HEK293 (cell line): Measurements from ENCODE around the gene RBMS3.

Source experiments
- KLF16 ChIP-seq: fragments of 450-650 bp; formaldehyde crosslinking; IDR thresholded peaks from 2 replicates; pipeline ENCODE4 v1.5.1; 2017; ENCODE audit warnings: missing biosample characterization, missing genetic modification characterization
- SP7 ChIP-seq: fragments of 450-650 bp; formaldehyde crosslinking; IDR thresholded peaks from 2 replicates; pipeline ENCODE4 v1.5.1; 2016; ENCODE audit warnings: missing biosample characterization, missing genetic modification characterization
- TCF7L2 ChIP-seq: IDR thresholded peaks from 2 replicates; pipeline ENCODE4 v1.6.1; 2011; ENCODE audit warnings: low read depth, mild to moderate bottlenecking, inconsistent platforms, low read length, moderate library complexity, borderline replicate concordance
- ZNF561 ChIP-seq: fragments of 450-650 bp; IDR thresholded peaks from 2 replicates; pipeline ENCODE4 v1.5.1; 2018; ENCODE audit warnings: missing biosample characterization, missing genetic modification characterization, borderline replicate concordance
- TF ChIP-seq, protein P1 (sequence below): fragments of 450-650 bp; formaldehyde crosslinking; IDR thresholded peaks from 2 replicates; pipeline ENCODE4 v1.5.1; 2016; ENCODE audit warnings: missing biosample characterization, missing genetic modification characterization
- TF ChIP-seq, protein P2 (sequence below): fragments of 450-650 bp; formaldehyde crosslinking; IDR thresholded peaks from 2 replicates; pipeline ENCODE4 v1.5.1; 2016; ENCODE audit warnings: missing biosample characterization, missing genetic modification characterization
- TF ChIP-seq, protein P3 (sequence below): fragments of 450-650 bp; formaldehyde crosslinking; IDR thresholded peaks from 2 replicates; pipeline ENCODE4 v1.5.1; 2016; ENCODE audit warnings: missing biosample characterization, missing genetic modification characterization

DNA sequence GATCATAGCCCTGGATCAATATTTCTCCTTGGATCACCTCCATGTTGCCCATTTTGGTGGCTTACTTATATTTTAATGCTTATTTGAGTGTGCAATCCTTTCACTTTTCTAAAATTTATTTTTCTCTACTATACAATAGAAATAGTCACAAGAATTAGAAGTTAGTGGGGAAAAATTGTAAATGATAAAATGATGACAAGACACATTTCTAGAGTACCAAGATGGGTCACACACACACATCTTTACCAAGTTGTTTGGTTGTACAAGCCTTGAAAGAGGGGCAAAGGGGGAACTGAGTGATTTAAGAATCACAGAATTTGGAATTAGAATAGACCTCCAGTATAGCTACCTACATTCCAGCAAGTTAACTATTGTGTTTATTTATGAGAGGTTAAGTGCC lies 545.8 kb downstream of the RBMS3 start:
- TF ChIP-seq ZNF561 (tag by site-specific recombination) (no peak), KLF16 (tag by site-specific recombination) (no peak), SP7 (tag by site-specific recombination) (no peak), TCF7L2 (no peak)
- TF ChIP-seq, protein P1, sequence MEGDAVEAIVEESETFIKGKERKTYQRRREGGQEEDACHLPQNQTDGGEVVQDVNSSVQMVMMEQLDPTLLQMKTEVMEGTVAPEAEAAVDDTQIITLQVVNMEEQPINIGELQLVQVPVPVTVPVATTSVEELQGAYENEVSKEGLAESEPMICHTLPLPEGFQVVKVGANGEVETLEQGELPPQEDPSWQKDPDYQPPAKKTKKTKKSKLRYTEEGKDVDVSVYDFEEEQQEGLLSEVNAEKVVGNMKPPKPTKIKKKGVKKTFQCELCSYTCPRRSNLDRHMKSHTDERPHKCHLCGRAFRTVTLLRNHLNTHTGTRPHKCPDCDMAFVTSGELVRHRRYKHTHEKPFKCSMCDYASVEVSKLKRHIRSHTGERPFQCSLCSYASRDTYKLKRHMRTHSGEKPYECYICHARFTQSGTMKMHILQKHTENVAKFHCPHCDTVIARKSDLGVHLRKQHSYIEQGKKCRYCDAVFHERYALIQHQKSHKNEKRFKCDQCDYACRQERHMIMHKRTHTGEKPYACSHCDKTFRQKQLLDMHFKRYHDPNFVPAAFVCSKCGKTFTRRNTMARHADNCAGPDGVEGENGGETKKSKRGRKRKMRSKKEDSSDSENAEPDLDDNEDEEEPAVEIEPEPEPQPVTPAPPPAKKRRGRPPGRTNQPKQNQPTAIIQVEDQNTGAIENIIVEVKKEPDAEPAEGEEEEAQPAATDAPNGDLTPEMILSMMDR (tag by site-specific recombination) = no peak
- TF ChIP-seq, protein P2, sequence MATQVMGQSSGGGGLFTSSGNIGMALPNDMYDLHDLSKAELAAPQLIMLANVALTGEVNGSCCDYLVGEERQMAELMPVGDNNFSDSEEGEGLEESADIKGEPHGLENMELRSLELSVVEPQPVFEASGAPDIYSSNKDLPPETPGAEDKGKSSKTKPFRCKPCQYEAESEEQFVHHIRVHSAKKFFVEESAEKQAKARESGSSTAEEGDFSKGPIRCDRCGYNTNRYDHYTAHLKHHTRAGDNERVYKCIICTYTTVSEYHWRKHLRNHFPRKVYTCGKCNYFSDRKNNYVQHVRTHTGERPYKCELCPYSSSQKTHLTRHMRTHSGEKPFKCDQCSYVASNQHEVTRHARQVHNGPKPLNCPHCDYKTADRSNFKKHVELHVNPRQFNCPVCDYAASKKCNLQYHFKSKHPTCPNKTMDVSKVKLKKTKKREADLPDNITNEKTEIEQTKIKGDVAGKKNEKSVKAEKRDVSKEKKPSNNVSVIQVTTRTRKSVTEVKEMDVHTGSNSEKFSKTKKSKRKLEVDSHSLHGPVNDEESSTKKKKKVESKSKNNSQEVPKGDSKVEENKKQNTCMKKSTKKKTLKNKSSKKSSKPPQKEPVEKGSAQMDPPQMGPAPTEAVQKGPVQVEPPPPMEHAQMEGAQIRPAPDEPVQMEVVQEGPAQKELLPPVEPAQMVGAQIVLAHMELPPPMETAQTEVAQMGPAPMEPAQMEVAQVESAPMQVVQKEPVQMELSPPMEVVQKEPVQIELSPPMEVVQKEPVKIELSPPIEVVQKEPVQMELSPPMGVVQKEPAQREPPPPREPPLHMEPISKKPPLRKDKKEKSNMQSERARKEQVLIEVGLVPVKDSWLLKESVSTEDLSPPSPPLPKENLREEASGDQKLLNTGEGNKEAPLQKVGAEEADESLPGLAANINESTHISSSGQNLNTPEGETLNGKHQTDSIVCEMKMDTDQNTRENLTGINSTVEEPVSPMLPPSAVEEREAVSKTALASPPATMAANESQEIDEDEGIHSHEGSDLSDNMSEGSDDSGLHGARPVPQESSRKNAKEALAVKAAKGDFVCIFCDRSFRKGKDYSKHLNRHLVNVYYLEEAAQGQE = no peak
- TF ChIP-seq, protein P3, sequence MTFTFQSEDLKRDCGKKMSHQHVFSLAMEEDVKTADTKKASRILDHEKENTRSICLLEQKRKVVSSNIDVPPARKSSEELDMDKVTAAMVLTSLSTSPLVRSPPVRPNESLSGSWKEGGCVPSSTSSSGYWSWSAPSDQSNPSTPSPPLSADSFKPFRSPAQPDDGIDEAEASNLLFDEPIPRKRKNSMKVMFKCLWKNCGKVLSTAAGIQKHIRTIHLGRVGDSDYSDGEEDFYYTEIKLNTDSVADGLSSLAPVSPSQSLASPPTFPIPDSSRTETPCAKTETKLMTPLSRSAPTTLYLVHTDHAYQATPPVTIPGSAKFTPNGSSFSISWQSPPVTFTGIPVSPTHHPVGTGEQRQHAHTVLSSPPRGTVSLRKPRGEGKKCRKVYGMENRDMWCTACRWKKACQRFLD (tag by site-specific recombination) = no peak
